Endometrial microvascular endothelial cells (primary cell): ENCODE results near the gene IRAK3. TPM values are rescaled to one million over a fixed set of nuclear protein-coding genes. Genes with fewer than 3 reads are reported as not detected.
"Not testable (repeated sequence)": the region's sequence is repeated elsewhere in the genome, so short reads cannot be mapped to it uniquely, and the experiment has no call there.

Experiments
- in situ Hi-C: cut with HindIII; loops from 2 replicates; pipeline ENCODE4 v1.10.0; 2017; ENCODE audit warnings: low sequenced_read_pairs, low pct_unique_long_range_greater_than_20kb; ENCODE audit errors: inconsistent ontology term
- total RNA-seq: library from RNA; depleted of rRNA; stranded (reverse); fragments of >200 nt; gene quantifications from one replicate; pipeline ENCODE4 v1.2.3, GENCODE V29; 2015; ENCODE audit errors: inconsistent ontology term

Gene IRAK3
- total RNA-seq, 1 donor from 2014 or later, result 7.7 TPM

DNA sequence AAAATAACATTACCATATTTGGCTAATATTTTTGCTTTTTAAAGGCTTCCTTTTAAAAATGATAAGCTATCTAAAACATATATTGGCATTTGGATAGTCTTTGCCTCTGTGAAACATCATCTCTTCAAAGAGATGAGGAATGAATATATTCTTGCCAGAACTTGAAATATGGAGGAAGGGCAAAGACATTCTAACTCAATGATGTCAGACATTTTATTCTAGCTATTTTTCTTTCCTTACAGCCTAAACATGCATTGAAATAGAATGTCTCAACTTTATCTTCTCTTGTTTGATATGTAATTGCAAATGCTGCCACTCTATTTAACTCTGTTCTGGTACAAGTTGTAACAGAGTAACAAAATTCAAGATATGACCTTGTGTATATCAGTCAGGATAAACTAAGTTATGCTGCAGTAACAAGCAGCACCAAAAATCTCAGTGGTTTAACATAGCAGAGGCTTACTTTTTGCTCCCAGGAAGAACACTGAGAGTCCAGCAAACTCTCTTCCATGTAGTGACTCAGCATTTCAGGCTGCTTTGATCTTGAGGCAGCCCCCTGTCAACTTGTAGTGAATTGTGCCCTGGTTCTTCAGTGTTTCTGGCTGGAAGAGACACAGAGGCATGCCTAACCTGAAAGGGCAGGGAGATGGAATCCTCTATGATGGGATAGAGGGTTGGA is 11.0 kb downstream of the IRAK3 start:
- in situ Hi-C loops, result no loop called here

DNA sequence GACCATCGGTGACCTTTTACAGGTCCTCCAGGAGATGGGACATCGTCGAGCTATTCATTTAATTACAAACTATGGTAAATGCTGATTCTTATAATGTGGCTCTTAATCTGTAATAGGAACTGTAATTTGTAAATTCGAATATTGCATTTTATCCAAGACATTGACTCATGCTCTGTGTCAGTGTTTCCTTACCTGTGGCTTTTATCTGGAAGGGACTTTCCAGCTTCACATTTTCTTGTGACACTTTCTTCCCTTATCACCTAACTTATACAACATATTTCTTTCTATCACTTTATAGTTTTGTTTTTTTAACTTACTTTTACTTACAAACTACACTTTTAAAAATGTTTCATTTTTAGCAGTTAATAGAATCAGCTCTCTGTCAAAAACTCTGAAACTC is 14.8 kb downstream of the IRAK3 start:
- in situ Hi-C loops, result no loop called here

DNA sequence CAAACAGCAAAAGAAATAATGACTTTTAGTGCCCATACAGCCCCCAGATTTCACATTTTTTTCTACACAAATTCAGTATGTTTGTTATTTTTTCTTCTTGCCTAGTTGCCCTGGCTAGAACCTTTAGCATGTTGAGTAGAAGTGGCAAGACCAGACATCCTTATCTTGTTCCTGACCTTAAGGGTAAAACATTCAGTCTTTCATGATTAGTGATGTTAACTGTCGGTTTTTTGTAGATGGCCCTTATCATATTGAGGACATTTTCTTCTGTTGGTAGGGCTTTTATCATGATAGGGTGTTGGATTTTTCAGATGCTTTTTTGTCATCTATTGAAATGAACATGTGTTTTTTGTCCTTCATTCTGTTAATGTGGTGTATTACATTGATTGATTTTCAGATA is 17.1 kb downstream of the IRAK3 start:
- in situ Hi-C loops, result no loop called here

DNA sequence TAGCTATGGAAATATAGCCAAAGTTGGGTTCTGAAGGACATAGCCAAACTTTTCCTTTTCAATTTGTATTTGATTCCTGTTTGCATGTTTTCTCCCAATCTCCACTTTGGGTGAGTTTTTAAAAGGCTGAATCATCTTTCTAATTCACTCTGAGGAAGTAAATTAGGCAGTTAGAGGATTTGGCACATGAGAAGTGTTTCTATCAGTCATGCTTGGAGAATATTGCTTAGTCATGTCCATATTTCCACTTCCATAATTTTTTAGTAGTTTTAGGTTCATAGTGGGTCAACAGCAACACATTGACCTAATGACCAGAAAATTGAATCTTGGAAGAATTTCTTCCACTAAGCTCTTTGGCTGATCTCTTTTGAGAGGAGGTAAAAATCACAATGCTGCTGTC is 21.8 kb downstream of the IRAK3 start:
- in situ Hi-C loops, result no loop called here

DNA sequence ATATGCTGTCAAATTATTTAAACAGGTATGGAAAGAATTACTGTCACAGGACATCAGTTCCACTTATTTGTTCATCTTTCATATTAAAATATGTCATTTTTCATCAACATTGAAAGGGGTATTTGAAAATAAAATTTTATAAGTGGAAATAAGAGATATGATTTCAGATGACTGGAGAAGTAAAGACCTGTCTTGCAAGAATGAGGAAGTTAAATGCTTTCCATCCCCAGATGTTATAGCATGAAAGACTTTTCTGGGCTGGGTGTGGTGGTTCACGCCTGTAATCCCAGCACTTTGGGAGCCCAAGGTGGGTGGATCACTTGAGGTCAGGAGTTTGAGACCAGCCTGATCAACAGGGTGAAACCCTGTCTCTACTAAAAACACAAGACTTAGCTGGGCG is 22.6 kb downstream of the IRAK3 start:
- in situ Hi-C loops, result not testable (repeated sequence)

DNA sequence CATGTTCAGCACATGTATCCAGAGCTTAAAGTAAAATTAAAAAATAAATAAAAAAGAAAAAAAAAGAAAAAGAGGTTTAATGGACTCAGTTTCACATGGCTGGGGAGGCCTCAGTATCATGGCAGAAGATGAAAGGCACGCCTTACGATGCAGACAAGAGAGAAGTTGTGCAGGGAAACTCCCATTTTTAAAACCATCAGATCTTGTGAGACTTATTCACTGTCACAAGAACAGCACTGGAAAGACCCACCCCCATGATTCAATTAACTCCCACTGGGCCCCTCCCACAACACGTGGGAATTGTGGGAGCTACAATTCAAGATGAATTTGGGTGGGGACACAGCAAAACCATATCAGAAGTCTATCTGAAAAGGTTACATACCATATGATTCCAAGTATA is 24.0 kb downstream of the IRAK3 start:
- in situ Hi-C loops, result not testable (repeated sequence)

DNA sequence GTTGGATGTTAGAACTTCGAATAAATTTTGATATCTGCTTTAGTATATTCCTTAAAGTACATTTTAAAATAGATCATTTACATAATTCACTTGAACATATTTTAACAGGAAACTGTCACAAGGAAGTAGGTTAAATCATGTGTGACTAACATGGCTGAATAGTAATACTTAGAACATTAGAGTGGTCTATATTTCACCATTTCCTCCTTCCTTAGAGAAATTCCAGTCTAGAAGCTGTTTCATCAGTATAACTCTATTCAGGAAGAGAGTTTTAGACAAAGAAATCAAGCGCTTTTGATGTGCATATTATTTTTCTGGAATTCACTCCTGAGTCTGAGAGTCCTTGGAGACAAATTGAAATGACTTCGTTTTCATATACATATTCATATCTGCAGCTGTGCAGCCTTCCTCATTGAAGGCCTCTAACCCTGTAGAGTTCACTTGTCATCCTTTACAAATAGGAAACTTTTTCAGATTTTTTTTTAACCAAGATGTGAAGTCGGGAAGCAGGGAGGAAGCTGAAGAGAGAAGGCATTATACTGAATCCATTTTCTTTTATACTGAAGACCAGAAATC is 28.4 kb downstream of the IRAK3 start:
- in situ Hi-C loops, result no loop called here

DNA sequence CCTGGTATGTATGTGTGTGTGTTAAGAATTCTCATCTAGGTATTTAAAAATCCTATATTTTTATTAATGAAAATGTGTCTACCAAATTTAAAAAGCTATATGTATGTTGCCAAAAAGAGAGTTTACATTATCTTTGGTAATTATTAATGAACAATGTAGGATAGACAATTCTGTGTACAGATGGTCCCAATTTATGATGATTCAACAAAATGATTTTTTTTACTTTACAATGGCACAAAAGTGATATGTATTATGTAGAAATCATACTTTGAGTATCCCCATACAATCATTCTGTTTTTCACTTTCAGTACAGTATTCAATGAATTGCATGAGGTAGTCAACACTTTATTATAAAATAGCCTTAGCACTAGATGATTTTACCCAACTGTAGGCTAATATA is 39.4 kb downstream of the IRAK3 start:
- in situ Hi-C loops, result no loop called here

DNA sequence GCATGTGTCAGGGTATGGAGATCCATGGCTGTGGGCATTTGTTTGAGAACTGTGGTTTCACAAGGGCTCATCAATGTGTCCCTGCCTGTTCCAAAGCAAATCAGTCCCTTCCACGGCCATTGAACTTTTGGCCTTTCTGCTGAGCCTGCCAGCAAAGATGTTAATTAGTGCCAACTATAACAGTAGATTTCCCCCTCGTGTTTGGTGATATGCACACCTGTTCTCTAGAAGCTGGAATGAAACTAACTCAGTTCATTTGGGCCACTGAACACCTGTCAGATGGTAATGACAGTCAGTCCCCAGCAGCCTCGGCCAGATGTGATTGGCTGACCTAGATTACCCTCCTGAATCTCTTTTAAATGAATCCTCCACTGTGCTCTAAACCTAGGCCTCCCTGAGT is 43.2 kb downstream of the IRAK3 start:
- in situ Hi-C loops, result no loop called here

DNA sequence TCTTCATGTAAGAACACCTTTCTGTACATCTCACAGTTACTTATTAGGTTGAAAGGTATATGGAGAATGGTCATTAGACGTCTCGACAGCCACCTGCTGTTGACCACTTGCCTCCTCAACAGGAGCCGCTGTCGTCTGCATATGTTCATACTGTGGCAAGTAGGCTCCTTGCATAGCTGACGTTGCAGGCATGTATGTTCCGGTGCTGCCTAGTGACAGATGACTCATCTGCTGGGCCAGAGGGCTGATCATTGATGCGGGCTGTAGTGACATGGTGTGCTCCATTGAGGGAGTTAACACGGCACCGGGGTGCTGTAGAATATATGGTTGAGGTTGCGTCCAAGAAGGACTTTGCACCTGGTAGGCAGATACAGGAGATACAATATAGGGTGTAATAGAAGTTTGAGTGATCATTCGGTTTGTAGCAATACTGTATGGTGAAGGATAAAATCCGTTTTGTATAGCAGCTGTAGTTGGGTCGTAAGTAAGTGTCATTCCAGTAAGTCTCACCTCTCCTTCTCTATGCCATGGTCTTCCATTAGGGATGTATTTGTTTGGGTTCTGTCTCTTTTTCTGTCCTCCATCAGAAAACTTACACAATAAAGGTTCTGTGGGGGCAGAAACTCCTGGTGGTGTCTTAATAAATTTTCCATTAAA is 45.2 kb downstream of the IRAK3 start:
- in situ Hi-C loops, result not testable (repeated sequence)

DNA sequence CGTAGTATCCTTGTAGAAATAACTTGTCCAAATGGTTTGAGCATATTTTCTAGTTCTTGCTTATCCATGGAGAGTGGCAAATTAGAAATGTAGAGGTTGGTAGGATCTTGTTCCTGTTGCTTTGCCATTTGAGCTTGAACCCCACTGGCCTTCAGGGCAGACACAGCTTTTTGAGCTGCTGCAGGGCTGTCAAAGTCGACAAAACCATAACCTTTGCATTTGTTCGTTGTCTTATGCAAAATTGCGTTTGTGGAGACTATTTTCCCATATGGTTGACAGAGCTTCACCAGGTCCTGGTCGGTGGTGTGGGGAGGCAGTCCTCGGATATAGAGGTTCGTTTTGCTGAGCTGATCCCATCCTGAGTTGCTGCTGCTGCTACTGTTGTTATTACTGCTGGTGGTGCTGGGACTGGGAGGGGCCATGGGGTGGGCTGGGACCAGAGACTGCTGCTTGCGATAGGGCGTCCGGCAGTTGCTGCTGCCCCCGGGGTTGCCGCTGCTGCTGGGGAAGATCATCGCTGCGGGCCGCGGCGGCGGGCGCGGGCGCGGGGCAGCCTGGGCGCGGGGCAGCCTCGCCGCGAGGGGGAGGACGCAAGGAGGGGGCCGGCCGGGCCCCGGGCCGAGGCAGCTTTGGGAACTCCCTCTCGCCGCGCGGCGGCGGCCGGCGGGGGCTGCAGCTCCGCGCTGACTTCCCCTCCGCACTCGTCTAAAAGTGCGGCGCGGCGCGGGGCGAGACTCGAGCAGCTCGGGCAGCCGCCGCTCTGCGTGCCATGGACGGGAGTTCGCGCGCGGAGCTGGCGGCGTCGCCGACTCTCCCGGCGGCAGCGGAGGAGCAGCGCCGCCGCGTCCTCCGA is 46.0 kb downstream of the IRAK3 start:
- in situ Hi-C loops, result not testable (repeated sequence)

DNA sequence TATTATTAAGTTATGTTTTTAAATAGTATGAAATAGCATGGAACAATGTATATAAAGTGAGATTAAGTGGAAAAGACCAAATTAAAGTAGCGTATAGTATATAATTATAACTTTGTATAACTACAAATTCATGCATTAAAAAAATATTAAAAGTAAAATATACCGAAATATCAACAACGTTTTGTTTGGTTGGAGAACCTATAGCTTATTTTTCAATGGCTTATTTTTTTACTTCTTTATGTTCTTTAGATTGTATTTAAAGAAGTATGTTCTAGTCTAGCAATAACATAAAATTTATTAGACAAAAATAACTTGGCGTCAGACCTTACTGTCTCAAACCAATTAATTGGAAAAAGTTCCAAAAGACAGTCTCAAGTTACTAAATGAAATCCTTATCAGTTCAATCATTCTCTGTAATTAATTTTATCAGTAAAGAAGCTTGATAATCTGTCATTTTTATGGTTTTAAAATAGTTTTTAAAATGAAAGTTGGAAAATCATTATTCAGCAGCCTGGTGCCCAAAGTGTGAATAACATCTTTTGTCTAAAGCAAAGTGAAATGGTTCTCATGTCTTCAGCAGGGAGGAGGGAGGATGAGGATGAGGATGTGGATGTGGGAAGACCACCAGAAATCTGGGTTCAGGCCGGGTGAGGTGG is 46.7 kb downstream of the IRAK3 start:
- in situ Hi-C loops, result no loop called here

DNA sequence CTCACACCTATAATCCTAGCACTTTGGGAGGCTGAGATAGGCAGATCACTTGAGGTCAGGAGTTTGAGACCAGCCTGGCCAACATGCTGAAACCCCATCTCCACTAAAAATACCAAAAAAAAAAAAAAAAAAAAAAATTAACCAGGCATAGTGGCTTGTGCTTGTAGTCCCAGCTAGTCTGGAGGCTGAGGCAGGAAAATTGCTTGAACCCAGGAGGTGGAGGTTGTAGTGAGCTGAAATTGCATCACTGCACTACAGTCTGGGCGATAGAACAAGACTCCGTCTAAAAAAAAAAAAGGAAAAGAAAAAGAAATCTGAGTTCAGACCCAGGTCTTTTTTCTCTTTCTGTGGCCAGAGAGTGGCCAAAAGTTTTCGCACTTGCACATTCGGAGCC is 47.3 kb downstream of the IRAK3 start:
- in situ Hi-C loops, result not testable (repeated sequence)

DNA sequence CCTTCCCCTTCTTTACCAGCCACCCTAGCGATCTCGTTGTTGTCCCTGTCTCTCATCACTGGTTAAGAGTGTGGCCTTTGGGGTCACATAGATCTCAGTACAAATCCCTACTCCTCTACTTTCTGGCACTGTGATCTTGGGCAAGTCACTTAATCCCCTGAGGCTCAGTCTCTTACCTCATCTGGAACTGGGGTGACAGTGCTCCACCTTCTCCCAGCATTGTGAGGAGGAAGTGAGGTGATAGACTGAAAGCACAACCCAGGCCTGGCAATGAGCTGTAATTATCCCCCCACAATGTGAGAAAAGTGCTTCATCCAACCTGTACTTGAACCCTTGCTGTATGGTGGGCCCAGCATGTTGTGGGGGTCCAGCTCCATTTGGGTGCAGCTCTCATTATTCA is 48.0 kb downstream of the IRAK3 start:
- in situ Hi-C loops, result no loop called here

DNA sequence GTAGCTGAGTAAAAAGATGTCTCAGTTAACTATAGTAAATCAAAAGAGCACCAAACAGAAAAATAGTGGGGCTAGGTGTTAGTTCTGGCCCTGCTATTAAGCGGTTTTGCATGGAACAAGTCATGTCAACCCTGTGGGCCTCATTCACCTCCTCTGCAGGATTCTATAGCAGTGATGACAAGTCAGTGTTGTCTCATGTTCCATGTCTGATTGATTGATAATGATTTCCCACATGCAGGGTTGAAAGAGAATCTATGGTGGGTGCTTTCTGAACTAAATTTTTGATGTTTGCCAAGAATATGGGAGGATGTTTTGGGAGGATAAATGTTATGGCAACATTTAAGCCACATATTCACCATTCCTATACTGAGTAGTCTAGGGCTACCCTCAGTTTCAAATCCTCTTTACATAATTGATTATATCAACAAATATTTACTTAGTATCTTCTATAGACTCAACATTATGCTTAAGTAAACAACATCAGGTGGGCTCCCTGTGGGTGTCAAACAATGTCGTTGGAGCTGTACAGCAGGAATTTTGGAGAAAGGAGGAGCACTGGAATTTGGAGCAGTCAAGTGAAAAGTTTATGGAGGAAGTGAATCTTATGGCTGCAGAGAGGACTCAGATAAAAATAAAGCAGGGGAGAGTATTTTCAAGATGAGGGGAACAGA is 48.6 kb downstream of the IRAK3 start:
- in situ Hi-C loops, result no loop called here

DNA sequence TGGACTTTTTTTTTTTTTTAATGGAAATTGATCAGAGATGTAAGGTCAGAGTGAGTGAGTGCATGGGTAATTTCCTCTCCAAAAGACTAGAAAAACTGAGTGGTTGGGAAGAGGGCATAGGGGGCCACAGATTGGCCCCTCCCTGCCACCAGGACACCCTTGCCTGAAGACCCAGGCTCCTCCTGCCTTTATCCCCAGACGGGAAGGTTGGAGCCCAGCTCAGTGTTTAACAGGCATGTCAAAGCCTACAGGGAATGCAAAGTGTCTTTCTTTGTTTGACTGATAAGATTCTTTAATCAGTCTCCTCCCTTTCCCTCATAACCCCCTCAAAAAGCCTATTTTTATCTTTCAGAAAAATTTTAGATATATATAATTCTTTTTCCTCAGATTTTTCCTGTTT is 50.3 kb downstream of the IRAK3 start:
- in situ Hi-C loops, result no loop called here

DNA sequence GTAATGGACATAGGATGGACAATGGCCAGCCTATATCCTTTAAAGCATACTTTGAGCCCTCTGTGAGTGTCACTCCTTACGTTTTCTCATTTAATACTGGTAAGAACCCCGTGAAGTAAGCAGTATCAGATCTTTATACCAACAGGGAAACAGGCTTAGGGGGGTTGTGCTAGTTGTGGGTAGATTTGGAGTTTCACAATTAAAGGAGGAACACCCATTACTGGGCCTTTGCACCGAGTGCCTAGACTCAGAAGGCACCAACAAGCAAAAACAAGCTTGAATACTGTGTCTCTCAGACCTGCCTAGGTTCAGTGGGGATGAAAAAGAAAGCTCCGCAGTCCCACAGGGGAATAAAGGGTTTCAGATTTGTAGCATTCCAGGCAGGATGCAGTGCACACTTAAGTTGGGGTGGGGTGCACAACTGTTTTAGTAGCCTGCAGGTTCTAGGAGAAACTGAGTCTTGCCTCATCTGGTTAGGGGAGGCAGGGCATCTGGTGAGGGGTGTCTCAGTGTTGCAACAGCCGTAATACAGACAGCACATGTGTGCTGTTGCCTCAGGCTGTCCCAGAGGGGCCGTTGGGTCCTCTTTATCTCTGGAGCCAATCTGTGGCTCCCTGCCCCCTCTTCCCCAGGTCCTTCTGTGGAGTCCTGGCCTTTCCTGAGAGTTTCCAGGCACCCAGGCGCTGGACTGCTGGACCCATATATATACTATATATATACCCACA is 51.2 kb downstream of the IRAK3 start:
- in situ Hi-C loops, result no loop called here
